ENCODE results near the gene EIF4B. TPM values are rescaled to one million over a fixed set of nuclear protein-coding genes. Genes with fewer than 3 reads are reported as not detected.

EIF4B gene
- total and polyA plus RNA-seq, 2 of the 13 experiments (the other 11 are each of a cell fraction or from before 2014, with no cell fraction given), result 416 to 548 TPM

- Histone ChIP-seq H3K4me3 (replicated peaks in 1 of 3; ENCODE audit: insufficient read depth in 1 of 3, low read depth in 2 of 3, low read length in 3 of 3) (no peak overlapping the region), H4K20me1 (ENCODE audit: insufficient read depth, low read length) (no peaks in the 10 kb centered on the region), H2AFZ (ENCODE audit: low read length) (no peak overlapping the region), H3K4me2 (ENCODE audit: low read depth, low read length) (no peak overlapping the region), H3K9ac (ENCODE audit: insufficient read depth, low read depth, low read length) (no peak overlapping the region), H3K27ac (ENCODE audit: extremely low read length, insufficient read depth, low read length) (no peak overlapping the region), H3K36me3 (replicated peaks in 1 of 2; ENCODE audit: control insufficient read depth in 1 of 2, insufficient read depth in 2 of 2, low read length in 2 of 2) (no peaks in the 10 kb centered on the region), H3K9me3 (ENCODE audit: low read length) (no peaks in the 10 kb centered on the region), H3K27me3 (ENCODE audit: control insufficient read depth in 1 of 2, insufficient read depth in 2 of 2, low read length in 2 of 2) (no peaks in the 10 kb centered on the region), H3K4me1 (ENCODE audit: insufficient read depth, low read length) (peaks cover 39% of the 10 kb centered on the region), H3K79me2 (ENCODE audit: insufficient read depth, low read length) (no peaks in the 10 kb centered on the region)
- TF ChIP-seq FOXJ3 (CRISPR knock-in tag; IDR thresholded peaks at IDR 0.05; ENCODE audit: borderline replicate concordance) (no peak), ZBTB10 (CRISPR knock-in tag; IDR thresholded peaks at IDR 0.05; ENCODE audit: borderline replicate concordance) (no peak), KLF6 (CRISPR knock-in tag; IDR thresholded peaks at IDR 0.05) (no peak)
- TF ChIP-seq, protein P1, sequence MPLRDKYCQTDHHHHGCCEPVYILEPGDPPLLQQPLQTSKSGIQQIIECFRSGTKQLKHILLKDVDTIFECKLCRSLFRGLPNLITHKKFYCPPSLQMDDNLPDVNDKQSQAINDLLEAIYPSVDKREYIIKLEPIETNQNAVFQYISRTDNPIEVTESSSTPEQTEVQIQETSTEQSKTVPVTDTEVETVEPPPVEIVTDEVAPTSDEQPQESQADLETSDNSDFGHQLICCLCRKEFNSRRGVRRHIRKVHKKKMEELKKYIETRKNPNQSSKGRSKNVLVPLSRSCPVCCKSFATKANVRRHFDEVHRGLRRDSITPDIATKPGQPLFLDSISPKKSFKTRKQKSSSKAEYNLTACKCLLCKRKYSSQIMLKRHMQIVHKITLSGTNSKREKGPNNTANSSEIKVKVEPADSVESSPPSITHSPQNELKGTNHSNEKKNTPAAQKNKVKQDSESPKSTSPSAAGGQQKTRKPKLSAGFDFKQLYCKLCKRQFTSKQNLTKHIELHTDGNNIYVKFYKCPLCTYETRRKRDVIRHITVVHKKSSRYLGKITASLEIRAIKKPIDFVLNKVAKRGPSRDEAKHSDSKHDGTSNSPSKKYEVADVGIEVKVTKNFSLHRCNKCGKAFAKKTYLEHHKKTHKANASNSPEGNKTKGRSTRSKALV (CRISPR knock-in tag; IDR thresholded peaks at IDR 0.05), result no peak
- CTCF ChIA-PET (ENCODE audit: low intra/inter-chr PET ratio, low total read pairs), result no interaction called here
- in situ Hi-C loops (cut with HindIII; ENCODE audit: extremely low pct_ligation_motif_present, low pct_unique_long_range_greater_than_20kb), result no loop called here
- WGBS (ENCODE audit: low lambda C conversion rate), result 84% methylated on average over 25 of the region's 28 CpGs
- POLR2A ChIA-PET, result interaction anchor here (1.4 to 2.8 kb wide), 3 partner anchors 16 to 60 kb away, joined by 5 to 15 read pairs (median 6); partner anchors contain the start of genes KRT18 and KRT8
- BruUV-seq (replicated peaks), result no TSS peak
- DNase-seq (ENCODE audit: low spot score) (no peak), ATAC-seq (no peak), FAIRE-seq (no peak)
- intact Hi-C loops (cut with micrococcal nuclease; ENCODE audit: unreplicated experiment), result no loop called here
Observed at GRCh38 chr12:52965337-52965731, 40.9 kb upstream of the EIF4B start.
